GM21381 (cell line): ENCODE results near the gene PRSS23.
"Not testable (repeated sequence)": the region's sequence is repeated elsewhere in the genome, so short reads cannot be mapped to it uniquely, and the experiment has no call there.

Experiments
- ATAC-seq: cut with Tn5 transposase; IDR thresholded peaks from one replicate; pipeline ENCODE4 v1.9.1; 2021; ENCODE audit warnings: mild to moderate bottlenecking, moderate library complexity; ENCODE audit not compliant: unreplicated experiment

PRSS23 gene, protein sequence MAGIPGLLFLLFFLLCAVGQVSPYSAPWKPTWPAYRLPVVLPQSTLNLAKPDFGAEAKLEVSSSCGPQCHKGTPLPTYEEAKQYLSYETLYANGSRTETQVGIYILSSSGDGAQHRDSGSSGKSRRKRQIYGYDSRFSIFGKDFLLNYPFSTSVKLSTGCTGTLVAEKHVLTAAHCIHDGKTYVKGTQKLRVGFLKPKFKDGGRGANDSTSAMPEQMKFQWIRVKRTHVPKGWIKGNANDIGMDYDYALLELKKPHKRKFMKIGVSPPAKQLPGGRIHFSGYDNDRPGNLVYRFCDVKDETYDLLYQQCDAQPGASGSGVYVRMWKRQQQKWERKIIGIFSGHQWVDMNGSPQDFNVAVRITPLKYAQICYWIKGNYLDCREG

DNA sequence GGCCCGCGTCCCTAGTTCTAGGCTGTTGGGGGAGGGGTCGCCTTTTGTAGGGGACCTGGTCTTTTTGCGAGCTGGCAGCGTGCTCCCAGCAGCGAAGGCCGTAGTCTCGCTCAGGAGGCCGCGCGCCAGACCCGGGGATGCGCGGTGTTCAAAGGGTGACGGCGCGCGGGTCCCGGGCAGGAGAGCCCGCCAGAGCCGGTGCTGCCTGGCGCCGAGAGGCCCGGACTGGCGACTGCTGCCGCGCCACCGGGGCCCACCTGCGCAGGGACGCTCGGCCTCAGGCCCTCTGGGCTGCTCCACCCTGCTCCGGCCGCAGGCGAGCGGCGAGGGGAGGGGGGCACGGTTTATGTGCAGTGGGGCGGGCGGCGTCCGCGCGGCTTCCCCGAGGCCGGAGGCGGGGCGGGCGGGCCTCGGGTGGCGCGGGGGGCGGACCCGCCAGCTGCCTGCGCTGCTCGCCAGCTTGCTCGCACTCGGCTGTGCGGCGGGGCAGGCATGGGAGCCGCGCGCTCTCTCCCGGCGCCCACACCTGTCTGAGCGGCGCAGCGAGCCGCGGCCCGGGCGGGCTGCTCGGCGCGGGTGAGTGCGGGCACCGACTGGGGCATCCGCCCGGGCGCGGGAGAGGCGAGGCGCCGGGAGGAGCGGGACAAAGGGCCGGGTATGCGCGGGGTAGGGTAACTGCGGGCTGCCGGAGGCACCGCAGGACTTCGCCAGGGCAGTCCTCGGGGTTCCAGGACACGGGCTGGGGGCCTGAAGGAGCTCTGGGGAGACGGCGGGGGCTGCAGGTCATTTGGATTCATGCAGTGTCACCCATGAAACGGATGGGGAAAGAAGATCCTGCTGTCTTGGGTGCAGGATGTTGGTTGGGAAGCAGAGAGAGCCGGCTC is at the start of gene PRSS23:
Gene PRSS23 (plus strand): TSS at position 467 of the 884 bp plus-strand sequence. CDS start 7,102 bp downstream, outside the sequence.
- ATAC-seq = peak; percentile 52

- ATAC-seq = no peak
These were observed 46.9 kb upstream of the PRSS23 start for GRCh38 chr11:86753459-86753858.

- no peak for ATAC-seq
These were observed 45.2 kb upstream of the PRSS23 start for GRCh38 chr11:86755146-86755545.

GRCh38 chr11:86758171-86758570 is 42.2 kb upstream of the PRSS23 start:
- no peak for ATAC-seq

DNA sequence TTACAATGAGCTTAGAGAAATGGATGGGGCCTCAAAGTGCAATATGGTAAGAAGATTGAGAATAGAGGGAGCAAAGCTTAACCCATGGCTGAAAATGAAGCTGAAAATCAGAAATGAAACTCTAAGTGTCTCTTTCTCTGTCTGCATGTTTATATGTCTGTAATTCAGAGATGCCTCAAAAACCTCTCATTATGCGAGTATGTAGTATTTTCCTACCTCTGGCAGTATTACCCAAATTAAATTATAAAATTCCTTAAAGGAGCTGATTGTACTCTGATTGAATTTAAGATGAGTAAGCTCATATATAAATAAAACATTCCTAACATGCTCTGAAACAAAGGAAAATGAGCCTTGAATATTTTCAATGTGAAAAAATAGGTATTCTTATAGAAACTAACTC is 39.8 kb upstream of the PRSS23 start:
- ATAC-seq = no peak

DNA sequence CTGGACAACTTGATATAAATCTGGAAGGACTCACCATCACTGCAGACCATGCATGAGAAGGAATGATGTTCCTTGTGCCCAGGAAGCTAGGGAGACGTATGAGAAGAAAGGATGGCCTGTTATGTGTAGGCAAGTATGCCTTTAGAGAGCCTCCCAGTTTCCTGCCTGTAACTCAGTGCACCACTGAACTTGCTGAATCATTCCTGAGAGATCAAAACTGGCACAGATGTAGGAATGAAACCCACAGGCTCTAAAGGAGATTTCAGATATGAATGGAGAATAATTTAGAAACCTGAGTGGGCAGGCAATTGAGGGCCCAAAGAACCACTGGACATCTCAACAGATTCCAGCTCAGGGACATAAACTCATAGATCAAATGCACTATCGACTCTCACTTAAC is 38.4 kb upstream of the PRSS23 start:
- ATAC-seq = no peak

DNA sequence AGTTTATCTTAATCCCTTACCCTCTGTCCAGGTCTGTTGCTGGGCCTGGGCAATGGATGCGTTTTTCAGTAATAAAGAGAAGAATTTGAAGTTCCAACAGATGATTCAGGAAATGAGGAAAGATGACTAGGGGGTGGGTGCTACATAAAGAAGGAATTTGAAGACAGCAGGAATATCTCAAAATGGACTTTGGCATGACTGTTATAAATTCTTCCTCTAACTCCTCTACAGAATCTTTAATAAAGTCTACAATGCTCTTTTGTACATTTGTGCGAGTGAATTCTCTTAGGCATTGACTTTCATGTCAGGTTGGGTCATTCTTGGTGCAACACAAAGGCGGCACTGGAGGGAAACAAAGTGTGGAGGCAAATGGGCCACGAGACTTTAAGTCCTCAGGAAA is 35.1 kb upstream of the PRSS23 start:
- ATAC-seq = no peak

DNA sequence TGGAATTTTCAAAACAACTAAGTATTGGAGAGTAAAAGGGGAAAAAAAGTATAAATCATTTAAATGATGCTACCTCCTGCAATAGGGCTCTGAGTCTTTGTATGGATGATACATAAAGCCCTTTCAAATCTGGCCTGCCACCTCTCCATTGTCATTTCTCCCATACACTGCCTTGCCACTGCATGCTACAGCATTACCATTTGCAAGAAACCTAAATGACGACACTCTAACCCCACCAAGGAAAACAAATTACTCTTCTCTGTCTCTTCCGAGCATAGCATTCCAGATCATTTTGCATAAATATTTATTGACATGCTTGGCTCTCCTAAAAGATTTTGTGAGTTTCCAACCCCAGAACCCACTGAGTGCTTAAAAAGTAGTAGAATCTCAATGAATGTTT is 34.5 kb upstream of the PRSS23 start:
- no peak for ATAC-seq

DNA sequence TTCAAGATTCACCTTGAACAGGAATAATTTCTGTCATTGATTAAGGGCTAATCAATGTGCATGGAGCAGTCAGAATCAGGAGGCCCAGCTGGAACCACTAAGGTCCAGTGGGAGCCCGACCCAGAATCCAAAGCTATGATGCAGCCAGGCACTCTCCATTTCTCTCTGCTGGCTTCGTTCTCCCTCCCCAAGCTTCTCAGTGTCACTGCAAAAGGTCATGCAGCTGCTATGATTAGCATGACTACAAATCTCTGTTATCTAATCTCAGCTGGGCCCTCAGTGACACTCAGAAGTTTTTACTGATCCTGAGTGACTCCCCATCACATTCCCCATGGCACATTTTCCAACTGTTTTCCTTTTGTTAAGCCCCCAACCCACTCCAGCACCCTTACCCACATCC is 31.1 kb upstream of the PRSS23 start:
- no peak for ATAC-seq

DNA sequence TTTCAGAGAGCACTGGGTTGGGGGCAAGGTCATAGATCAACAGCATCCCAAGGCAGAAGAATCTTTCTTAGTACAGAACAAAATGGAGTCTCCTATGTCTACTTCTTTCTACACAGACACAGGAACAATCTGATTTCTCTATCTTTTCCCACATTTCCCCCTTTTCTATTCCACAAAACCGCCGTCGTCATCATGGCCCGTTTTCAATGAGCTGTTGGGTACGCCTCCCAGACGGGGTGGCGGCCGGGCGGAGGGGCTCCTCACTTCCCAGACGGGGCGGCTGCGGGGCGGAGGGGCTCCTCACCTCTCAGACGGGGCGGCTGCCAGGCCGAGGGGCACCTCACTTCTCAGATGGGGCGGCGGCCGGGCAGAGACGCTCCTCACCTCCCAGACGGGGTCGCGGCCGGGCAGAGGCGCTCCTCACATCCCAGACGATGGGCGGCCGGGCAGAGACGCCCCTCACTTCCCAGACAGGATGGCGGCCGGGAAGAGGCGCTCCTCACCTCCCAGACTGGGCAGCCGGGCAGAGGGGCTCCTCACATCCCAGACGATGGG is 29.8 kb upstream of the PRSS23 start:
- not testable (repeated sequence) for ATAC-seq

GRCh38 chr11:86772999-86773398 is 27.3 kb upstream of the PRSS23 start:
- ATAC-seq = no peak

DNA sequence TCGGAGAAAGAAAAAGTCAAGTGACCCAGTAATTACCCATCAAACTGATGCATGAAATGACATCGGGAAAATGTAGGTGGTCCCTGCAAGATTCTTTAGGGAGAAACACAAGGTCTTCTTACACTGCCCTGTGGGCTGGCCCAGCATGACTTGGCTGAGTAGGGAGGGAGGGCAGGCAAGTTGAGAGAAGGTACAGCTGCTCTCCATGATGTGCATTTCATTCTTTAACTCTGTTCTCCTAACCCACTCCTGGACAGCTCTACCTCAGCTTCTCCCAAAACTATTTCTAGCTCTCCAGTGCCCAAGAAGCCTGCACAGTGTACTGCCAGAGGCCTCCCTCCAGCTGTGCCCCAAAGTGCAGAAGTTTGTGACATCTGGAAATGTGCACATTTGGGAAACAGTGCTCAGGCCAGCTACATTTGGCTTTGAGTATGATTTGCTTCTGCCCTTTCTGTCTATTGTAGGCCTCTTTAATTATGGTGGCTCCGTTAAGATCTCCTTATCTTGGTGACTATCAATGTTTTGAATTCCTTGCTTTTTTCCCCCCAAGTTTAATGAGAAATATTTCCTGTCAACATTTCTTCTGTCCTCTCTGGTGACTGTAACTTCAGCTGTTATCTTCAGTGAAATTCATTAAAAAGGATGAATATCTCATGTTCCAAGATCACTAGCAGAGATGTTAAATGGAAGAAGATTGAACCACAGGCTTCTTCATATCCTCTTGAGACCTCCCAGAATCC is 26.7 kb upstream of the PRSS23 start:
- ATAC-seq = no peak

GRCh38 chr11:86774417-86774816 is 25.9 kb upstream of the PRSS23 start:
- ATAC-seq = no peak

DNA sequence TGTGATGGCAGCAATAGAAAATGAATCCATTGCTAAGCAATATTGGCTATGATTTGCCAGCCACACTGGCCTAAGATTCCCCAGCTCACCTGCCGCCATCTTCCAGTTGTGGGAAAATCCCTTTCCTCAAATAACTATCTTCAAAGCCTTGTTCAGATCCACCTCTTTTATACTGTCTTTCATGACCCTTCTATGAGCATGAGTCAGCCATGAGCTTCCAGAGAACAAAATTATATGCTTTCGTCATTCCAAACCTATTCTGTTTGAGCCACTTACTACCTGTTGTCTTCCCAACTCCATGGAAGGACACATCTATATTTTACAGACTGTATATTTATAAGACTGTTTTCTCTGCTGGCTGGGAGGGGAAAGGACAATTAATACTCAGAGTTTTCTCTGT is 25.0 kb upstream of the PRSS23 start:
- ATAC-seq = no peak

GRCh38 chr11:86781546-86781945 is 18.8 kb upstream of the PRSS23 start:
- no peak for ATAC-seq

DNA sequence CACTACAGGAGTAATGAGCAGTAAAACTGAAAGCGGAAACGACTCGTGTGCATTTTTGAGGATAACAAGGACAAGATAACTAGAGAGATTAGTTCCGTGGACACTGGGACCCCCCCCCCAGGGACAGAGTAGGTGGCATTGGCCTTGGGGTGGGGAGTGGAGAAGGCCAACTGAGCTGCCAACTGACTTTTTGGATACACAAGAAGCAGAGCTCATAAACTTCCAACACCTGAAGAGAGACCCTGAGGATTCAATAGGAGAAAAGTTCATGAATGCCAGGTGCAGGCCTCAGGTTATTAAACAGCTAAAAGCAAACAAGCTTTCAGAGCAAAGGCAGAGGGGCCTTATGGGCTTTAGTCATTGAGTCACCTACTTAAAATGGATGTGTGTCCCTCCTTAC is 17.6 kb upstream of the PRSS23 start:
- no peak for ATAC-seq

GRCh38 chr11:86783661-86784060 is 16.7 kb upstream of the PRSS23 start:
- no peak for ATAC-seq

DNA sequence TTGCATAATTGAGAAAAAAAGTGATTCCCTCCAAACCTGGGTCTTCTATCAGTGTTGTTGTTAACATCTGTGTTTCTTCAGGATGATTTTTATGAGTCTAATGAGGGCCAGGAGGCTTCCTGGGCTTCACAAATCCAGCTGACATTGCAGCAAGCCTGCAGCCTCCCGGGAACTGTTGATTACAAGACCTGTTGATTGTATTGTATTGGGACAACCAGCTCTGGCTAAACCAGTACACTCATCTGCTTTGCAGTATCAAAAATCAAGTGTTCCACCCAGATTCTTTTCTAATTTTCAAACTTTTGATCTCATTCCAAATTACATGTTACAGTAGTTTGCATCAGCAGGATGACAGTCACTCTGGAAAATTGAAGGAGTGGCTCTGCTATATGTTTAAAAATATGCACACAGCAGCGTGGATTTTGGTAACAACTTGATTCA is 16.1 kb upstream of the PRSS23 start:
- no peak for ATAC-seq

DNA sequence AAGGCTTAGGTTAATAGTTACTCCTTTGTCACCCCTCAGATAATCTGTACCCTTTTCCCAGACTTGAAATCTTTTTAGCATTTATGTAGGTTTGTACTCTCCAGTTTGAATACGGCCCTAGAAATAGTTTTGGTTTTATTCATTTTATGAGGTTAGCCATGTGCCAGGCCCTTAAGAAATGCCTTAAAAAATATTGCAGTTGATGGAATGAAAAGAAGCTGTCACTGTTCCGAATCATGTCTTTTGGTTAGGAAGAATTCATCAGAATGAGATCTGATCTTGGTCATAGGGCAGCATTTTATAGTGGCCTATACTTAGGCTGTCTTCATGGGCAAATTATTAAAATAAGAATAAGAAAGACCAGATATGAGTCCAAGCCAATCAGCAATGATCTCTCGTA is 14.8 kb upstream of the PRSS23 start:
- no peak for ATAC-seq

GRCh38 chr11:86787018-86787536 is 13.3 kb upstream of the PRSS23 start:
- ATAC-seq = no peak

GRCh38 chr11:86787656-86788055 is 12.7 kb upstream of the PRSS23 start:
- no peak for ATAC-seq
